ENCODE results near the gene KCTD14. TPM values are rescaled to one million over a fixed set of nuclear protein-coding genes. Genes with fewer than 3 reads are reported as not detected.
A peak's percentile ranks its signal among the peaks of the same experiment; 100 is the strongest.

KCTD14 gene
- total RNA-seq, 4 donors from 2014 or later, result 11.6 to 23.7 (median 14.4) TPM

DNA sequence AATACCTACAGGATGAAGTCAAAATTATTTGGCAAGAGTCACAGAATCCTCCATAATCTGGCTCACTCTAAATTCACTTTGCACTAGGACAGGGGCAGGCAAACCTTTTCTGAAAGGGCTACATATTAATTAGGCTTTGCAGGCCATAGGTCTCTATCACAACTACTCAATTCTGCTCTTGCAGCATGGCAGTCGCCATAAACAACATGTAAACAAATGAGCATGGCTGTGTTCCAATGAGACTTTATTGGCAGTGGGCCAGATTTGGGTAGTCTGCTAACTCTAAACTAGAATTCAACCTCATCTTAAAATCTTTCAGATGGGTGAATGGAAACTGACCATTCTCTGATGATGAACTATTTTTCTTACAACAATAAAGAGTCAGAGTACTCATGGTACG, 46.4 kb upstream of the KCTD14 start:
- H3K27me3 ChIP-seq, result no peaks in the 10 kb centered on the region
- peak overlapping the region in 2 of 3 donors; percentile 19 to 79 for H3K27ac ChIP-seq
- TF ChIP-seq, protein P1, sequence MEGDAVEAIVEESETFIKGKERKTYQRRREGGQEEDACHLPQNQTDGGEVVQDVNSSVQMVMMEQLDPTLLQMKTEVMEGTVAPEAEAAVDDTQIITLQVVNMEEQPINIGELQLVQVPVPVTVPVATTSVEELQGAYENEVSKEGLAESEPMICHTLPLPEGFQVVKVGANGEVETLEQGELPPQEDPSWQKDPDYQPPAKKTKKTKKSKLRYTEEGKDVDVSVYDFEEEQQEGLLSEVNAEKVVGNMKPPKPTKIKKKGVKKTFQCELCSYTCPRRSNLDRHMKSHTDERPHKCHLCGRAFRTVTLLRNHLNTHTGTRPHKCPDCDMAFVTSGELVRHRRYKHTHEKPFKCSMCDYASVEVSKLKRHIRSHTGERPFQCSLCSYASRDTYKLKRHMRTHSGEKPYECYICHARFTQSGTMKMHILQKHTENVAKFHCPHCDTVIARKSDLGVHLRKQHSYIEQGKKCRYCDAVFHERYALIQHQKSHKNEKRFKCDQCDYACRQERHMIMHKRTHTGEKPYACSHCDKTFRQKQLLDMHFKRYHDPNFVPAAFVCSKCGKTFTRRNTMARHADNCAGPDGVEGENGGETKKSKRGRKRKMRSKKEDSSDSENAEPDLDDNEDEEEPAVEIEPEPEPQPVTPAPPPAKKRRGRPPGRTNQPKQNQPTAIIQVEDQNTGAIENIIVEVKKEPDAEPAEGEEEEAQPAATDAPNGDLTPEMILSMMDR (IDR thresholded peaks at IDR 0.05), result no peak
- 66 to 73% methylated on average over 2 of the region's 2 CpGs for WGBS, 2 donors
- no peak overlapping the region for H3K4me3 ChIP-seq (replicated peaks in 1 of 3)
- intact Hi-C loops (cut with DNase I), result no loop called here
- no peaks in the 10 kb centered on the region for H3K9me3 ChIP-seq
- H3K36me3 ChIP-seq, result peaks cover 6 to 8% of the 10 kb centered on the region in 2 donors
- H3K4me1 ChIP-seq, result peaks cover 5 to 39% of the 10 kb centered on the region in 2 donors
- DNase-seq, result no peak

GRCh38 chr11:78067704-78068103, 44.6 kb upstream of the KCTD14 start:
- Histone ChIP-seq H3K9me3 (no peaks in the 10 kb centered on the region), H3K27ac (peak overlapping the region in 2 of 3 donors; percentile 10 to 32), H3K4me1 (peaks cover 18 to 52% of the 10 kb centered on the region in 2 donors), H3K27me3 (no peaks in the 10 kb centered on the region), H3K4me3 (replicated peaks in 1 of 3) (no peak overlapping the region), H3K36me3 (peaks cover 6 to 8% of the 10 kb centered on the region in 2 donors)
- no peak for DNase-seq
- intact Hi-C loops (cut with DNase I), result no loop called here
- TF ChIP-seq, protein P1 (IDR thresholded peaks at IDR 0.05), result no peak
- TF ChIP-seq POLR2A (IDR thresholded peaks at IDR 0.05), result no peak
- 83 to 88% methylated on average over 4 of the region's 4 CpGs for WGBS, 2 donors

DNA sequence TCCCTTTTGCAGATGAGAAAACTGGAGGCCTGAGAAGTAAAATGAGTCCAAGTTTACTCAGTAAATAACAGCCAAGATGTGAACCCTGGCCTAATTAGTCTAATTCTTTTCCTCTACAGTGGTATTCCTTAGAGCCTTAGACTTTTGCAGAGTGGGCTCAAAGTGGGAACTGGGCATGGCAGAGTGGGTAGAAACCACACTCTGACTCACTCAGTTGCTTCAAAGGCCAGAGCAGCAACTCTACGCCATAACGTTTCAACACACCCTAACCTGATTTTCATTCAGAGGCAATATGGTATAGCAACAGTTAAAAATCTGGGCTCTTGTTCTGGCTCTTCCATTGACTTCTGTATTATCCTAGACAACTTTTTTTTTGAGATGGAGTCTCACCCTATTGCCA, 43.4 kb upstream of the KCTD14 start:
- whole genome bisulfite sequencing, 2 donors, result 72 to 86% methylated on average over 2 of the region's 2 CpGs
- TF ChIP-seq, protein P1 (IDR thresholded peaks at IDR 0.05), result no peak
- no peak for TF ChIP-seq POLR2A (IDR thresholded peaks at IDR 0.05)
- no peak overlapping the region for H3K27ac ChIP-seq
- H3K4me1 ChIP-seq, result peaks cover 30 to 57% of the 10 kb centered on the region in 2 donors
- intact Hi-C loops (cut with DNase I), result no loop called here
- no peaks in the 10 kb centered on the region for H3K27me3 ChIP-seq
- DNase-seq, result no peak
- no peaks in the 10 kb centered on the region for H3K9me3 ChIP-seq
- H3K36me3 ChIP-seq, result peaks cover 5 to 6% of the 10 kb centered on the region in 2 donors
- no peak overlapping the region for H3K4me3 ChIP-seq (replicated peaks in 1 of 3)

DNA sequence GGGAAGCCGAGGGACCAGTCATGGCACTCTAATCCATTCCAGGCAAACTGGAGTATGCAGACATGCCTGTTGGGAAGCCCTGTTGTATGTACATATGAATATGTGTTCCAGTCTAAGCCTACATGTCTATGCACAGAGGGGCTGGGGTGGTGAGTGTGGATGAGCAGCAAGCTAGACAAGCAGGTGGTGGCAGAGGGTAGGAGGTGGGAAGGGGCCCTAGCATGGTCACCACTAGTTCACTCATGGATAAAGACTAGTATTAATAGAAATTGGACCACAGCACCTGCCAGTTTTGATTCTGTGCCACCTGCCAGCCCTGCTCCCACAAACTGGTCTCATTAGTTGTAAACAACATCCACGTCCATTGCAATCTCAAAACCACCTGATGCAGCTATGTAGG, 42.1 kb upstream of the KCTD14 start:
- no peak overlapping the region for H3K4me3 ChIP-seq (replicated peaks in 1 of 3)
- intact Hi-C loops (cut with DNase I), result no loop called here
- H3K27me3 ChIP-seq, result no peaks in the 10 kb centered on the region
- no peak overlapping the region for H3K27ac ChIP-seq
- H3K36me3 ChIP-seq, result peaks cover 5 to 6% of the 10 kb centered on the region in 2 donors
- 90 to 96% methylated on average over 2 of the region's 2 CpGs for WGBS, 2 donors
- no peak for TF ChIP-seq POLR2A (IDR thresholded peaks at IDR 0.05)
- TF ChIP-seq, protein P1 (IDR thresholded peaks at IDR 0.05), result no peak
- no peak for DNase-seq
- peaks cover 38 to 59% of the 10 kb centered on the region in 2 donors for H3K4me1 ChIP-seq
- no peaks in the 10 kb centered on the region for H3K9me3 ChIP-seq

DNA sequence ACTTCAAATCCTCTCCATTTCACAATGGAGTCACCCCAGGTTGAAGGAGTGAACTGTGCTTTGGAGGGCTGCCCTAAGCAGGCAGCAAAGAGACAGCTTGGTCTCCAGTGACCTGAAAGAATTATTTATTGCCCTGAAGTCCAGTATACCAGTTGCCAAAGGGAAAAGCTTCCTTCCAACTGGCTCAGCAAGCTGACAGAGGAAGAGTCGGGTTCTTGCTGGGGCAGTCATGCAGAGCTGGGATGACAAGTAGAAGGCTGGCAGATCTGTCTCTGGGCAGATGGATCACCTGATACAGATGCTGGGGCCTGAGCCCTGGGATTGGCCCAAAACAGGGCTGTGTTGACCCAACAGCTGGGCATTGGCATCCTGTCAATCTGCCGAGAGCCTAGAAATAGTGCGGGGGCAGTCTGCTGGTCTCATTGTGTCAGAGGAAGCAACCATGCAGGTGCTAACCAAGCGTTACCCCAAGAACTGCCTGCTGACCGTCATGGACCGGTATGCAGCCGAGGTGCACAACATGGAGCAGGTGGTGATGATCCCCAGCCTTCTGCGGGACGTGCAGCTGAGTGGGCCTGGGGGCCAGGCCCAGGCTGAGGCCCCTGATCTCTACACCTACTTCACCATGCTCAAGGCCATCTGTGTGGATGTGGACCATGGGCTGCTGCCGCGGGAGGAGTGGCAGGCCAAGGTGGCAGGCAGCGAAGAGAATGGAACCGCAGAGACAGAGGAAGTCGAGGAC, 40.5 kb upstream of the KCTD14 start, which contains the start of gene THRSP:
Gene THRSP, plus strand, starts transcription at position 422 of the 742 bp plus-strand sequence. Its CDS starts 21 bp downstream, at position 443.
- TF ChIP-seq, protein P1 (IDR thresholded peaks at IDR 0.05), result no peak
- TF ChIP-seq POLR2A (IDR thresholded peaks at IDR 0.05), result peak in 1 of 2 donors; percentile 5
- H3K27ac ChIP-seq, result peak within 1 kb of the TSS; percentile 84 to 91 (median 90)
- DNase-seq, result peak; percentile 69 to 81
- no peaks in the 10 kb centered on the region for H3K9me3 ChIP-seq
- H3K27me3 ChIP-seq, result no peaks in the 10 kb centered on the region
- intact Hi-C loops (cut with DNase I), result no loop called here
- peaks cover 5 to 6% of the 10 kb centered on the region in 2 donors for H3K36me3 ChIP-seq
- WGBS, 2 donors, result 71 to 79% methylated on average over 9 to 14 of the region's 14 CpGs
- H3K4me1 ChIP-seq, result peaks cover 35 to 46% of the 10 kb centered on the region in 2 donors
- H3K4me3 ChIP-seq (replicated peaks in 1 of 3), result no peak within 1 kb of the TSS
